Panc1 (cell line): Measurements from ENCODE around the gene SGCA. TPM values are rescaled to one million over a fixed set of nuclear protein-coding genes. Genes with fewer than 3 reads are reported as not detected.

Experiments used
- ATAC-seq: fragments of 200-7000 bp; cut with Tn5 transposase; 2 replicates; pipeline ENCODE4 v1.9.1; 2020; ENCODE audit warnings: mild to moderate bottlenecking, moderate library complexity
- BruUV-seq: library from RNA; stranded (reverse); fragments of 400-500 nt; replicated peaks from 2 replicates; lab custom pipeline; 2021; lab: Mats Ljungman, UMichigan
- CTCF ChIA-PET: fragments of 300-600 bp; sonication (Branson Sonifier 250); formaldehyde crosslinking; loops from one replicate; lab custom pipeline; 2022; ENCODE audit warnings: antibody characterized with exemption; lab: Charles Lee
- POLR2A ChIA-PET: fragments of 300-600 bp; sonication (Branson Sonifier 250); formaldehyde crosslinking; loops from one replicate; lab custom pipeline; 2022; ENCODE audit warnings: antibody characterized with exemption; lab: Charles Lee
- DNase-seq: peaks from one replicate; pipeline ENCODE4 v3.0.0-alpha.2; 2010; ENCODE audit warnings: low read depth, low spot score
- H3K27ac ChIP-seq: 2 replicates; pipeline ENCODE4 v1.5.1; 2011; ENCODE audit warnings: mild to moderate bottlenecking, low read length, inconsistent platforms
- H3K27me3 ChIP-seq: fragments of 200-500 bp; sonication (Bioruptor generic); 2 replicates; pipeline ENCODE4 v1.6.0; 2014; ENCODE audit warnings: low read length, inconsistent platforms; ENCODE audit not compliant: control insufficient read depth, insufficient read depth
- H3K36me3 ChIP-seq: fragments of 200-500 bp; sonication (Bioruptor generic); 2 replicates; pipeline ENCODE4 v1.5.1; 2014; ENCODE audit warnings: inconsistent platforms, mild to moderate bottlenecking, low read length, moderate library complexity; ENCODE audit not compliant: control insufficient read depth, insufficient read depth
- H3K4me1 ChIP-seq: 2 replicates; pipeline ENCODE4 v1.5.1; 2011; ENCODE audit warnings: inconsistent platforms, mild to moderate bottlenecking, low read length, moderate library complexity; ENCODE audit not compliant: control insufficient read depth, insufficient read depth
- H3K4me3 ChIP-seq, 2 experiments: 2 replicates each; pipeline ENCODE4 v1.5.1; 2011 to 2012; ENCODE audit warnings: low read depth in 2 of 2, low read length in 2 of 2, mild to moderate bottlenecking in 2 of 2, inconsistent platforms in 1 of 2, moderate library complexity in 1 of 2
- H3K9me3 ChIP-seq: fragments of 200-500 bp; sonication (Bioruptor generic); 2 replicates; pipeline ENCODE4 v1.5.1; 2014; ENCODE audit warnings: low read depth, mild to moderate bottlenecking, inconsistent platforms, low read length, moderate library complexity; ENCODE audit not compliant: control insufficient read depth, insufficient read depth
- POLR2AphosphoS5 ChIP-seq: IDR thresholded peaks from 2 replicates; pipeline ENCODE4 v1.6.1; 2012; ENCODE audit warnings: mild to moderate bottlenecking, low read depth, low read length, moderate library complexity
- REST ChIP-seq, 2 experiments: IDR thresholded peaks; 2 replicates each; pipeline ENCODE4 v1.6.1; 2011 to 2012; ENCODE audit warnings: low read depth in 2 of 2, control low read depth in 1 of 2, low read length in 1 of 2, mild to moderate bottlenecking in 1 of 2, moderate library complexity in 1 of 2; ENCODE audit not compliant: insufficient read depth in 1 of 2
- SIN3A ChIP-seq: IDR thresholded peaks from 2 replicates; pipeline ENCODE4 v1.6.1; 2012; ENCODE audit warnings: low read depth, mild to moderate bottlenecking, low read length, moderate library complexity, borderline replicate concordance; ENCODE audit not compliant: insufficient read depth
- TCF7L2 ChIP-seq: IDR thresholded peaks from 2 replicates; pipeline ENCODE4 v1.6.1; 2011; ENCODE audit warnings: mild to moderate bottlenecking, low read depth, low read length, inconsistent platforms
- in situ Hi-C: cut with HindIII; loops from 2 replicates; pipeline ENCODE4 v1.10.0; 2016; ENCODE audit warnings: low sequenced_read_pairs, low pct_unique_long_range_greater_than_20kb
- intact Hi-C: fragments of 100-400 bp; cut with micrococcal nuclease; formaldehyde crosslinking; loops from one replicate; pipeline ENCODE4 v1.10.0; 2022; ENCODE audit not compliant: unreplicated experiment
- total RNA-seq: library from RNA; stranded (reverse); gene quantifications from one replicate; pipeline ENCODE4 v1.2.1, GENCODE V29; 2021; ENCODE audit not compliant: unreplicated experiment
- TF ChIP-seq, protein P1 (sequence below): fragments of 450-650 bp; IDR thresholded peaks from 2 replicates; pipeline ENCODE4 v1.5.1; 2017; ENCODE audit warnings: mild to moderate bottlenecking

The SGCA gene
- total RNA-seq, 1 experiment from 2014 or later, result not detected

DNA sequence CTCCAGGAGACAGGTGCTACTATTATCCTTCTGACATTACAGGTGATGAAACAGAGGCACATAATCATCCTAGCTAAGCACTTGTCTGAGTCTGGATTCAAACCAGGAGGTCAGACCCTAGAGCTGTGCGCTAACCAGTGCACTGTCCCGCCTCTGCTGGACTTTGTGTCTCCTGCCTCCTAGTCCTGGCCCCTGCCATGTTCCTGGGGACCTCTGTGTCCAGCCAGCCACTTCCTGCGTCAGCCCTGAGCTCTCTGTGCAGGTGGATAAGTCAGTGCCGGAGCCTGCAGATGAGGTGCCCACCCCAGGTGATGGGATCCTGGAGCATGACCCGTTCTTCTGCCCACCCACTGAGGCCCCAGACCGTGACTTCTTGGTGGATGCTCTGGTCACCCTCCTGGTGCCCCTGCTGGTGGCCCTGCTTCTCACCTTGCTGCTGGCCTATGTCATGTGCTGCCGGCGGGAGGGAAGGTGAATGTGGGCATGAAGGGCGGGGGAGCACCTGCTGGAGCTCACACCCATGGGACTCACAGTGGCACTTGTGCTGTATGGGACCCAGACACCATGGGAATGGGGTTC lies 4.2 kb downstream of the SGCA start:
- H3K9me3 ChIP-seq, result no peaks in the 10 kb centered on the region
- no TSS peak for BruUV-seq
- intact Hi-C loops (loop anchor here (1.0 kb wide), 1 partner anchor 28 kb away; no protein-coding TSS in a partner anchor), in situ Hi-C loops (no loop called here)
- H3K36me3 ChIP-seq, result no peaks in the 10 kb centered on the region
- CTCF ChIA-PET, result interaction anchor here (0.6 to 2.3 kb wide), 21 partner anchors 8 to 303 kb away, joined by 3 to 21 read pairs (median 4); no protein-coding TSS in a partner anchor
- TF ChIP-seq SIN3A (no peak), TCF7L2 (no peak), POLR2AphosphoS5 (no peak), REST (IDR thresholded peaks at IDR 0.05; ENCODE audit: insufficient read depth in 1 of 2, low read depth in 2 of 2, low read length in 1 of 2) (no peak)
- TF ChIP-seq, protein P1, sequence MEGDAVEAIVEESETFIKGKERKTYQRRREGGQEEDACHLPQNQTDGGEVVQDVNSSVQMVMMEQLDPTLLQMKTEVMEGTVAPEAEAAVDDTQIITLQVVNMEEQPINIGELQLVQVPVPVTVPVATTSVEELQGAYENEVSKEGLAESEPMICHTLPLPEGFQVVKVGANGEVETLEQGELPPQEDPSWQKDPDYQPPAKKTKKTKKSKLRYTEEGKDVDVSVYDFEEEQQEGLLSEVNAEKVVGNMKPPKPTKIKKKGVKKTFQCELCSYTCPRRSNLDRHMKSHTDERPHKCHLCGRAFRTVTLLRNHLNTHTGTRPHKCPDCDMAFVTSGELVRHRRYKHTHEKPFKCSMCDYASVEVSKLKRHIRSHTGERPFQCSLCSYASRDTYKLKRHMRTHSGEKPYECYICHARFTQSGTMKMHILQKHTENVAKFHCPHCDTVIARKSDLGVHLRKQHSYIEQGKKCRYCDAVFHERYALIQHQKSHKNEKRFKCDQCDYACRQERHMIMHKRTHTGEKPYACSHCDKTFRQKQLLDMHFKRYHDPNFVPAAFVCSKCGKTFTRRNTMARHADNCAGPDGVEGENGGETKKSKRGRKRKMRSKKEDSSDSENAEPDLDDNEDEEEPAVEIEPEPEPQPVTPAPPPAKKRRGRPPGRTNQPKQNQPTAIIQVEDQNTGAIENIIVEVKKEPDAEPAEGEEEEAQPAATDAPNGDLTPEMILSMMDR, result no peak
- ATAC-seq, result peak; percentile 4; the same call in 1 of the 2 replicates
- no peak overlapping the region for H3K4me3 ChIP-seq
- POLR2A ChIA-PET, result interaction anchor here (0.6 kb wide), 1 partner anchor 44 kb away, joined by 4 read pairs; no protein-coding TSS in a partner anchor
- H3K27ac ChIP-seq, result no peak overlapping the region
- no peak for DNase-seq
- H3K27me3 ChIP-seq, result no peaks in the 10 kb centered on the region
- H3K4me1 ChIP-seq, result 0 out of 2 replicates have a peak, but pooled peaks cover 3% of the 10 kb centered on the region

GRCh38 chr17:50170662-50171370 lies 5.0 kb downstream of the SGCA start:
- ChIA-PET POLR2A (interaction anchor here (0.6 kb wide), 1 partner anchor 45 kb away, joined by 4 read pairs; no protein-coding TSS in a partner anchor), CTCF (interaction anchor here (0.7 to 2.3 kb wide), 3 partner anchors 7 to 29 kb away, joined by 3 to 21 read pairs (median 9); no protein-coding TSS in a partner anchor)
- in situ Hi-C loops (no loop called here), intact Hi-C loops (no loop called here)
- no TSS peak for BruUV-seq
- TF ChIP-seq, protein P1, result no peak
- no peak for TF ChIP-seq SIN3A
- TF ChIP-seq POLR2AphosphoS5, result no peak
- H3K9me3 ChIP-seq, result no peaks in the 10 kb centered on the region
- no peak overlapping the region for H3K27ac ChIP-seq
- H3K27me3 ChIP-seq, result no peaks in the 10 kb centered on the region
- H3K4me3 ChIP-seq, result no peak overlapping the region
- ATAC-seq (no peak), DNase-seq (no peak)
- H3K4me1 ChIP-seq, result peaks cover 8% of the 10 kb centered on the region
- H3K36me3 ChIP-seq, result no peaks in the 10 kb centered on the region
